Activated CD8-positive, alpha-beta T cell treated with anti-CD3 and anti-CD28 coated beads, Interleukin-2, amount 10 ng/mL, durations not matched to agents 7 days and 5 days (primary cell): ENCODE measurements around the gene USP13. TPM values are rescaled to one million over a fixed set of nuclear protein-coding genes. Genes with fewer than 3 reads are reported as not detected.
"Not testable (repeated sequence)": the region's sequence is repeated elsewhere in the genome, so short reads cannot be mapped to it uniquely, and the experiment has no call there.

Source experiments
- ATAC-seq: fragments of 150-1000 bp; cut with Tn5 transposase; one replicate; pipeline ENCODE4 v1.10.0; 2021; ENCODE audit warnings: moderate library complexity
- CTCF ChIA-PET: fragments of 350-600 bp; sonication (Branson Sonifier 250); formaldehyde crosslinking; loops from one replicate; lab custom pipeline; 2021; ENCODE audit warnings: antibody characterized with exemption; lab: Charles Lee
- POLR2A ChIA-PET: fragments of 350-600 bp; sonication (Branson Sonifier 250); formaldehyde crosslinking; loops from one replicate; lab custom pipeline; 2021; ENCODE audit warnings: antibody characterized with exemption; lab: Charles Lee
- DNase-seq: peaks from one replicate; pipeline ENCODE4 v3.0.0-alpha.2; 2020
- H3K27ac Mint-ChIP-seq: one replicate; pipeline ENCODE4 v1.8.0; 2021; ENCODE audit warnings: mild to moderate bottlenecking, mixed read lengths
- H3K27me3 Mint-ChIP-seq: one replicate; pipeline ENCODE4 v1.8.0; 2021; ENCODE audit warnings: low read depth, mixed read lengths
- H3K36me3 Mint-ChIP-seq: one replicate; pipeline ENCODE4 v1.8.0; 2021; ENCODE audit warnings: low read depth, mixed read lengths
- H3K4me1 Mint-ChIP-seq: one replicate; pipeline ENCODE4 v1.8.0; 2021; ENCODE audit warnings: low read depth, mixed read lengths
- H3K4me3 Mint-ChIP-seq: one replicate; pipeline ENCODE4 v1.8.0; 2021; ENCODE audit warnings: mild to moderate bottlenecking, mixed read lengths
- H3K9me3 Mint-ChIP-seq: one replicate; pipeline ENCODE4 v1.8.0; 2022; ENCODE audit warnings: mixed read lengths; ENCODE audit not compliant: insufficient read depth
- total RNA-seq, 2 experiments: library from RNA; stranded (reverse); gene quantifications; one replicate each; pipeline ENCODE4 v1.2.3, GENCODE V29; 2021

Gene USP13
- total RNA-seq, 2 experiments from 2014 or later: 9.6 to 10.5 TPM

DNA sequence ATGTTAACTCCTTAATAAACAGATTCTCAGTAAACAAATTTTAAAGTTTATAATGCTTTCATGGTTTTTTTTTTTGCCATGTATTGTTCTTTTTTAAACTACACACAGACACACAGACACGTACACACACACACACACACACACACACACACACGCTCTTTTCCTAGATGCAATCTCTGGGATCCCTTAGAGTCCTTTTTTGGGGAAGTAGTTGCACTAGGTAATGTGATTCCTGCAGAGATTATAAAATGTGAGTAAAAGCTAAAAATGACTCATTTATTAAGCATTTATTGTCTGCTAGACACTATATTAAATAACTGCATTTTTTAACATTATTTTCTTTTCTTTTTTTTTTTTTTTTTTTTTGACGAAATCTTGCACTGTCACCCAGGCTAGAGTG, 28.4 kb upstream of the USP13 start:
- H3K9me3 Mint-ChIP-seq: peaks cover 3% of the 10 kb centered on the region
- H3K36me3 Mint-ChIP-seq: peaks cover 47% of the 10 kb centered on the region
- no peak overlapping the region for H3K27ac Mint-ChIP-seq
- ChIA-PET CTCF (no interaction called here), POLR2A (interaction anchor here (0.6 kb wide), 1 partner anchor 13 kb away, joined by 4 read pairs; no protein-coding TSS in a partner anchor)
- no peaks in the 10 kb centered on the region for H3K4me1 Mint-ChIP-seq
- no peak for ATAC-seq
- DNase-seq: no peak
- no peak overlapping the region for H3K4me3 Mint-ChIP-seq
- H3K27me3 Mint-ChIP-seq: no peaks in the 10 kb centered on the region

DNA sequence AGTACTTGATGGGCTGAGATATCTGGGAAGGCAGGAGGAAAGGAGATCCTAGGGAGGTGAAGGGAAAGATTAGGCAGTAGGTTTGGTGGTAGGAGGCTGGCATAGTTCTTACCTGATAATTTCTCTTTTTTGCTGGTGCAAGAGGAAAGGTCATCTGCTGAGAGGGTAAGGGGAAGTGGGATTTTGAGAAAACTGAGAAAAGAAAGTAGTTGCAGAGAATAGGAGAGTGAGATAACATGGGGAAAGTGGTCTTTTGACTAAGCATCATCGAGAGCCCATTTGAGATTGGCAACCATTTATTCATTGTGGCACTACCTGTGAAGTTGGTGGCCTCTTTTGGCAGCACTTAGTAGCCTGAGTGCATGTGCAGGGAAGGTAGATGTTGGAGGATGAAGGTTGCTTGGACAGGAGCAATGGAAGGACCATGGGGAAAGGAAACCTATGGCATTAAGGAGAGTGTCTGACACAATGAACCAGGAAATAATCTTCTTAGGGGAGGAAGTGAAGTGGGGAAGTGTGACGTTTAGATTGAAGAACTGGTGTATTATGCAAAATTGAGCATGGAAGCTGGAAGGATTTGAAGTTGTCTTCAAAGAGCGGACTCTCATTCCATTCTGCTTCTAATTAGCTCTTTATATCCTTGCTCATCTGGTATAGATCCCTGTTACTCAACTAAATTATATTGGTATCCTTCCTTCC, 21.9 kb upstream of the USP13 start:
- Mint-ChIP-seq H3K4me1 (no peaks in the 10 kb centered on the region), H3K27me3 (no peaks in the 10 kb centered on the region), H3K4me3 (no peak overlapping the region), H3K9me3 (no peaks in the 10 kb centered on the region), H3K36me3 (peaks cover 2% of the 10 kb centered on the region), H3K27ac (no peak overlapping the region)
- ATAC-seq: no peak
- POLR2A ChIA-PET: no interaction called here
- CTCF ChIA-PET: no interaction called here
- DNase-seq: no peak

DNA sequence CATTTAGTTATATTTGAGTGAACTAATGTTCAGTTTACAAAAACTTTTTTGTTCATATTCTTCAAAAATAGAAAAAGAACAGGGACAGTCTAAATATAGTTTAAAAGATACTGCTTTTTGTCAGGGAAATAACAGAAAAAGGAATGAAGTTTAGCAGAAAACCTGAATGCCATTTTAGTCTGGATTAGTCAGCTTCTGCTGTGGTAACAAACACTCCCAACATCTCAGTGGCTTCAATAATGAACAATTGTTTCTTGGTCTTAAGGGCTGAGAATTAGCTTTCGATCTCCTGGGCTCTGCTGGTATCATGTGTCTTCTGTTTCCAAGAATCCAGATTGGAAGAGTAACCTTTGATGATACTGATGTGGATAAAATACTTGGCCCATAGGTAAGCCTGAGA, 12.4 kb upstream of the USP13 start:
- ChIA-PET POLR2A (no interaction called here), CTCF (interaction anchor here (0.7 kb wide), 1 partner anchor 9 kb away, joined by 3 read pairs; no protein-coding TSS in a partner anchor)
- no peak for DNase-seq
- no peak overlapping the region for H3K4me3 Mint-ChIP-seq
- H3K36me3 Mint-ChIP-seq: no peaks in the 10 kb centered on the region
- no peaks in the 10 kb centered on the region for H3K27me3 Mint-ChIP-seq
- no peak overlapping the region for H3K27ac Mint-ChIP-seq
- peaks cover 4% of the 10 kb centered on the region for H3K4me1 Mint-ChIP-seq
- no peak for ATAC-seq
- H3K9me3 Mint-ChIP-seq: no peaks in the 10 kb centered on the region

DNA sequence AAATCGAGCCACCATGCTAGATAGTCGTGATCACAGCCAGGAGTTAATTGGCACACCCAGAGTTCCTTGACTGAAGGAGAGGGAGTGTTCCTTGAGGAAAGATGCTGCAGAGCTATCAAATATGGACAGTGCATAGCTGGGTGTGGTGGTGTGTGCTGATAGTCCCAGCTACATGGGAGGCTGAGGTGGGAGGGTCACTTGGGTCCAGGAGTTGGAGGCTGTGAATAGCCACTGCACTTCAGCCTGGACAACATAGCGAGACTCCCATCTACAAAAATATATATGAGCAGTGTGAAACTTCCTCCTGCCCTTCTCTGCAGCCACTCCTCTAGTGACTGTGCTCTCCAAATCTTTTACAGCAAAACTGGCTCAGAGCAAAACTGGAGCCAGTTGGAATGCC, 10.0 kb upstream of the USP13 start:
- ChIA-PET POLR2A (interaction anchor here (1.7 kb wide), 1 partner anchor 10 kb away, joined by 3 read pairs; no protein-coding TSS in a partner anchor), CTCF (interaction anchor here (0.8 kb wide), 1 partner anchor 688 kb away, joined by 3 read pairs; no protein-coding TSS in a partner anchor)
- Mint-ChIP-seq H3K9me3 (no peaks in the 10 kb centered on the region), H3K4me3 (no peak overlapping the region), H3K4me1 (peaks cover 4% of the 10 kb centered on the region), H3K36me3 (no peaks in the 10 kb centered on the region), H3K27me3 (no peaks in the 10 kb centered on the region), H3K27ac (no peak overlapping the region)
- DNase-seq (no peak), ATAC-seq (no peak)

DNA sequence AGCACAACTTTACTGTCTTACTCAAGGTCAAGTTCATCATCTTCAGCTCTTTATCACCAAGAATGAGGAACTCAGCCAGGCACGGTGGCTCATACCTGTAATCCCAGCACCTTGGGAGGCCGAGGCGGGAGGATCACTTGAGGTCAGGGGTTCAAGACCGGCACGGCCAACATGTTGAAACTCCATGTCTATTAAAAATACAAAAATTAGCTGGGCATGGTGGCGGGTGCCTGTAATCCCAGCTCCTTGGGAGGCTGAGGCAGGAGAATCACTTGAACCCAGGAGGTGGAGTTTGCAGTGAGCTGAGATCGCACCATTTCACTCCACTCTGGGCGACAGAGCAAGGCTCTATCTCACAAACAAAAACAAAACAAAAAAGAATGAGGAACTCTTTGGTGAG, 9.0 kb upstream of the USP13 start:
- ATAC-seq, H3K9me3 Mint-ChIP-seq, H3K4me3 Mint-ChIP-seq, DNase-seq, H3K36me3 Mint-ChIP-seq, H3K4me1 Mint-ChIP-seq, H3K27ac Mint-ChIP-seq, H3K27me3 Mint-ChIP-seq: not testable (repeated sequence)
- ChIA-PET CTCF (interaction anchor here (0.8 to 1.5 kb wide), 3 partner anchors 9 to 689 kb away, joined by 3 to 4 read pairs (median 3); partner anchors contain the start of gene USP13), POLR2A (interaction anchor here (0.8 to 1.7 kb wide), 2 partner anchors 9 to 1423 kb away, joined by 3 read pairs; no protein-coding TSS in a partner anchor)

DNA sequence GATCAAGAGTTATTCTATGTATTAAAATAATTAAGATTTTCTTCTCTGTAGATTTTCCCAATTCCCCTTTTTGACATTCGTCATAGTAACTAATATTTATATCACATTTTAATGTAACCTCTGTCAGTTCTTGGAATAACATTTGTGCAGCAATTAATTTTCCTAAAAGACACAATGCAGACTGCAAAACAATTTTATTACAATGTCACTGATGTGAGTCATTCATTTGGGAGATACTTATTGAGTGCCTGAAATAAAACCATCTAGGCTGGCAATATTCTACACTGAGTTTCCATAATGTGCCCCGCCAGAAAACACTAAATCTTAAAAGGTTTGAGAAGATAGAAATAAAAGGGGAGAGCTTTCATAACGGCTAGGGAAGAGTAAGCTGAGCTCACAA, 6.7 kb upstream of the USP13 start:
- Mint-ChIP-seq H3K4me3 (no peak overlapping the region), H3K27ac (no peak overlapping the region), H3K27me3 (peaks cover 4% of the 10 kb centered on the region), H3K36me3 (no peaks in the 10 kb centered on the region), H3K4me1 (peaks cover 7% of the 10 kb centered on the region), H3K9me3 (no peaks in the 10 kb centered on the region)
- CTCF ChIA-PET: no interaction called here
- DNase-seq (no peak), ATAC-seq (no peak)
- POLR2A ChIA-PET: no interaction called here

DNA sequence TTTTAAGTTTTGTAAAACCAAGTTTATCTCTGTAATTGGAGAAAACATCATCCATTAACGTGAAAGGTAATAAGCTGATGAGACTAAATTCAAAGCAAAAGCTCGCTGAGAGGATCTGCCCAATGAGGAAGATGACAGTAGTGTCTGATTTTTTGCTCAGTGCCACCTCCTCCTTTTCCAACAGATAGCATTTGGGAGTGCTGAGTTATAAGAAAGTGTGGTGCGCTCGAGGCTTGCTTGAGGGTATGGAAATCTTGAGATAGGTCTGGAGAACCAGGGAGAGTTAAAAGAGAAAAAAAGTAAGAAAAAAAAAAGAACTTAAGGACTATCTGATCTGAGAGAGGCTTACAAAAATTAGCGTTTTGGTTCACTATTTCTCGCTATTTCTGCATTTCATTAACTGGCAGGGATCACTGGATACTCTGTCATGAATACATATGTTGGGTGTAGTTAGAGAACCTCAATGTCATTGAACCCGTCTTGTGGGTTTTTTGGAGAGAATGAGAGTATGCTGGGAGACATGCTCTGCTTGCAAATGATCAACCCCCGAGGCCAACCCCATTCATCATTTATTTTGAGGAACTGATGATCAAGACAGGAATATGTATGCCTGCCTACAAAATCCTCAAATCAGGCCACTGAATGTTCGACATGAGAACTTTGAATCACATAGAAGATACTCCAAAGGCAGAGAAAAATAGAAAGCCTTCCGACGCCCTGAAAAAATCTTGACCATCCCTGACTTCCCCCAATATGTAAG, 973 bp upstream of the USP13 start:
- peaks cover 29% of the 10 kb centered on the region for H3K4me1 Mint-ChIP-seq
- peak overlapping the region; percentile 76 for H3K4me3 Mint-ChIP-seq
- H3K27ac Mint-ChIP-seq: peak overlapping the region; percentile 15
- POLR2A ChIA-PET: interaction anchor here (0.6 to 2.6 kb wide), 2 partner anchors 43 to 47 kb away, joined by 3 to 16 read pairs; partner anchors contain the start of genes MRPL47 and NDUFB5
- peaks cover 10% of the 10 kb centered on the region for H3K27me3 Mint-ChIP-seq
- no peaks in the 10 kb centered on the region for H3K9me3 Mint-ChIP-seq
- no peak for ATAC-seq
- DNase-seq: no peak
- peaks cover 11% of the 10 kb centered on the region for H3K36me3 Mint-ChIP-seq
- CTCF ChIA-PET: interaction anchor here (1.0 kb wide), 1 partner anchor 8 kb away, joined by 3 read pairs; no protein-coding TSS in a partner anchor

DNA sequence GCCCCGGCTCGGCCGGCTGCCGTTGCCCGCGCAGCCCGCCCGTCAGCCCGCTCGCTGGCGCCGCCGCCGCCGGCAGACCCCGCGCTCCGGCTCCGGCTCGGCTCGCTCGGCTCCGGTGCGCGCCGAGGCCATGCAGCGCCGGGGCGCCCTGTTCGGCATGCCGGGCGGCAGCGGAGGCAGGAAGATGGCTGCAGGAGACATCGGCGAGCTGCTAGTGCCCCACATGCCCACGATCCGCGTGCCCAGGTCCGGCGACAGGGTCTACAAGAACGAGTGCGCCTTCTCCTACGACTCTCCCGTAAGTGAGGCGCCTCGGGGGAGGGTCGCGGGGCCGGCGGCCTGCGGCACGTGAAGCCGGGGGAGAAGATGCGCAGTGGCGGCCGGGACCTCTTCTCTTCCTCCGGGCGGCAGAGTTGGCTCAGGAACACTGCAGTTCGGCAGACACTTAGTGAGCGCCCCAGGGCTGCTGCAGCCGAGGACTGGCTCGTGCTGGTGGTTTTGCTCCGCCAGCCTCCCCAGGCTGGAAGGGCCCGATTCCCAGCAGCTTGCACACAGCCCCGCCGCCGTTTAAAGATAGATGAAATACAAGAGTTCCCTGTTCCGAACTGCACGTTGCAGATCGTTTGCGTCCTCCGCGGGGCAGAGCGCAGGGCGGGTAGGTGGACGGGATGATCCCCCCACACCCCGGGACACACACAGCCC, 407 bp downstream of the USP13 start:
- Mint-ChIP-seq H3K36me3 (peaks cover 11% of the 10 kb centered on the region), H3K27me3 (peaks cover 10% of the 10 kb centered on the region), H3K27ac (peak overlapping the region; percentile 89), H3K4me3 (peak overlapping the region; percentile 93), H3K4me1 (peaks cover 30% of the 10 kb centered on the region), H3K9me3 (no peaks in the 10 kb centered on the region)
- ATAC-seq (peak; percentile 76), DNase-seq (peak; percentile 68)
- CTCF ChIA-PET: interaction anchor here (0.5 to 2.0 kb wide), 4 partner anchors 9 to 276 kb away, joined by 4 read pairs; partner anchors contain the start of genes MRPL47 and NDUFB5
- POLR2A ChIA-PET: interaction anchor here (0.5 to 2.6 kb wide), 4 partner anchors 9 to 506 kb away, joined by 3 to 16 read pairs (median 3); partner anchors contain the start of genes MRPL47 and NDUFB5

DNA sequence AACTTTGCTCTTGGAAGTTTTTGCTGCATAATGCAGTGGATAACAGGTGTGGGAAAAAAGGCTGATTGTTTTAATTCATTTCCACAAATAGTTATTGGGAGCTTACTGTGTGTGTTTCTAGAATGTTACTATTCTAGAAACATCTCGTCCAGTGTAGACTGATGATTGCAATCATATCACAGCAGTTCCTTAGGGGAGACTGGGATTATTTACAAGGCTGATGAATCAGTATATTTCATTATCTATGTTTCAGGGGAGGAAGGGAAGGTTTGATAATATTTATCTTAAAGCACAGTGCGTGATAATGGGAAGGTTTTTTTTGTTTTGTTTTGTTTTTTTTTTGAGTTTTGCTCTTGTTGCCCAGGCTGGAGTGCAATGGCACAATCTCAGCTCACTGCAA, 2.4 kb downstream of the USP13 start:
- Mint-ChIP-seq H3K4me1 (peaks cover 27% of the 10 kb centered on the region), H3K27ac (no peak overlapping the region), H3K4me3 (peak overlapping the region; percentile 93), H3K9me3 (no peaks in the 10 kb centered on the region), H3K36me3 (peaks cover 11% of the 10 kb centered on the region), H3K27me3 (peaks cover 10% of the 10 kb centered on the region)
- ChIA-PET POLR2A (no interaction called here), CTCF (interaction anchor here (2.0 kb wide), 1 partner anchor 11 kb away, joined by 4 read pairs; no protein-coding TSS in a partner anchor)
- DNase-seq: no peak
- ATAC-seq: no peak

DNA sequence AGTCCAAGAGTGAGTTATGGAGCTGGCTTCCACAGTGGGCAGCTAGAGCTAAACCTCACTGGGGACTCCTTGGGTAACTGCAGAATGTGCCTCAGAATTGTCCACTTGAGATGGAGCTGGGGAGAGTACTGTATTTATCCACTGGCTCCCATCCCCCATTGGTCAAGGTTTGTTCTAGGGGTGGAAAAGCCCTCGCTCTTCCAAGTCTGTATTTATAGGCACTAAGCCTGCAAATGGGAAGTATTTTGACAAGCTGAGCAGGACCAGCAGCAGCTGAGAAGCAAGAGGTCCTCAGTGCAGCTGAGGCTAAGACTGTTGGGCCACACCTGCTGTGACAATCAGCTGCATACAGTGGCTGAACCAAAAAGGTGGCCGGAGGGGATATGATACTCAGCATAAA, 5.8 kb downstream of the USP13 start:
- DNase-seq (no peak), ATAC-seq (no peak)
- no peak overlapping the region for H3K27ac Mint-ChIP-seq
- CTCF ChIA-PET: interaction anchor here (1.2 kb wide), 1 partner anchor 9 kb away, joined by 5 read pairs; no protein-coding TSS in a partner anchor
- no peaks in the 10 kb centered on the region for H3K27me3 Mint-ChIP-seq
- H3K4me3 Mint-ChIP-seq: no peak overlapping the region
- POLR2A ChIA-PET: no interaction called here
- peaks cover 16% of the 10 kb centered on the region for H3K4me1 Mint-ChIP-seq
- H3K9me3 Mint-ChIP-seq: no peaks in the 10 kb centered on the region
- peaks cover 9% of the 10 kb centered on the region for H3K36me3 Mint-ChIP-seq

DNA sequence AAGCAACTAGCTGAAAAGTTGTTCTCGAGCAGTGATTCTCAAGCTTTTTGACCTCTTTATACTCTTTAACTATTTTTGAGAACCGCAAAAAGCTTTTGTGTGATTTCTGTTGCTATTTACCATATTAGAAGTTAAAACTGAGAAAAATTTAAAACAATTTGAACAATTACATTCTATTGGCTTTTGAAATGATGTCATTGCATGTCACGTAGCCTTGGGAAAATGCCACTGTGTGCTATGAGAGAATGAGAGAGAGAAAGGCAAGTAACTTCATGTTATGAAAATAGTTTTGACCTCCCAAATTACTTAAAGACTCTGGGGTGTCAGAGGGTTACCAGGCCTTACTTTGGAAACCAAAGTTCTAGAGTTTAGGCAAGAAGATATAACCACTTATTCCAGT, 8.0 kb downstream of the USP13 start:
- Mint-ChIP-seq H3K27me3 (no peaks in the 10 kb centered on the region), H3K4me3 (no peak overlapping the region), H3K27ac (no peak overlapping the region), H3K4me1 (peaks cover 1% of the 10 kb centered on the region), H3K36me3 (no peaks in the 10 kb centered on the region), H3K9me3 (no peaks in the 10 kb centered on the region)
- no peak for DNase-seq
- CTCF ChIA-PET: no interaction called here
- POLR2A ChIA-PET: no interaction called here
- no peak for ATAC-seq
